LHCN-M2 (cell line): ENCODE data around the gene ANK3. TPM values are rescaled to one million over a fixed set of nuclear protein-coding genes. Genes with fewer than 3 reads are reported as not detected.

Experiments used
- DNase-seq: peaks from one replicate; pipeline ENCODE4 v3.0.0-alpha.2; 2012; ENCODE audit warnings: low read depth
- total RNA-seq: library from RNA; depleted of rRNA; stranded (reverse); fragments of >200 nt; gene quantifications from 2 replicates; pipeline ENCODE4 v1.2.3, GENCODE V29; 2014

ANK3 gene
- total RNA-seq, 1 experiment from 2014 or later, result 4.5 TPM

DNA sequence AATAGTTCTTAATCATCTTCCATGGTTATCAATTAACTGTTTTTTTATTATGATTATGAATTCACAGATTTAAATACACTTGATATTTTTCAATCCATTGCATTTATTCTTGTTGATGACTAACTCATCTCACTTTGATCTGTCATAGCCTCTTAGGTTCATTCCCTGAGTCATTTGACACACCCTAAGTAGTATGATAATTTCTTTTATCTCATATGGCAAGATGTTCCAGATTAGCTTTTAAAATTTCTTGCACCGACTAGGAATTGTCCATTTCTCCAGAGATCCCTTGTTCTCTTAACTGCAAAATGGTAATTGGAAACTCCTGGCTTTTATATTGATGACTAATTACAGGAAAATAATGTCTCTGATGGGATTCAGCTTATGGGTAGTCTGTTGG lies 395.7 kb downstream of the ANK3 start:
- peak; percentile 7 for DNase-seq

GRCh38 chr10:59991661-59992060 lies 398.0 kb downstream of the ANK3 start:
- peak; percentile 55 for DNase-seq

DNA sequence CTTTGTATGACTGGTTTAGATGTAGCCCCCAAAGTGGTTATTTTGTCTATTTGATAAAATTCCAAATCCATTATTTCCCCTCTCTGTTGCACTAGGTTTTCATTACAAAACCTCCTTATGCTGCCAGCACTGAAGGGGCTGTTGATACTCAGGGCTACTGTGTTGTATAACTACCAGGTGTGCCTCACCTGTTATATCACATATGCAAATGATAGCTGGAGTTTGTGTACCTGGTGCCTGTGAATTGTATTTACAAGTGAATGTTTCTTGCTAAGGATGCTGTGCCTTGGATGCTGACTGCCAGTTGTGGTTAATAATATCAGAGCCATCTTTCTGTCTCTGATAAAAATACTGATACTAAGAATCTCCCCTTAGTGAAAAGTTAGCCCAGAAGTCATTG lies 398.6 kb downstream of the ANK3 start:
- DNase-seq, result no peak

- DNase-seq, result no peak
These were observed 404.0 kb downstream of the ANK3 start for GRCh38 chr10:59985639-59986038.

DNA sequence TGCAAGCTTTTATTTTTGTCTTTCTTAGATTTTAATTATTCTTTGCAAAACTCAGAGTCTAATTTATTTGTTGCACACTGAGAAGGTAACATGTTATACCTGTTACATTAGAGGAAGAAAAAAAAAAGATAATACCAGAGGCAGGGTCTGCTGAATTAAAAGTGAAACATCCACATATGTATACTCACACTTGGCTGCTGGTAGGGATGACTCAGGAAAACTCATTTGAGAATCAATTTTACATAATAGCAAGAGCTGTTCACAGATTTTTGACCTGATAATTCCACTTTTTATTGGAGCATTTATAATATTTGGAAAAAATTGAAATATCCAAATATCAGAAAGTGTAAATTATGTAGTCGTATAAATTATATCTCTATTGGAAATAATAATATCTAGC lies 405.3 kb downstream of the ANK3 start:
- no peak for DNase-seq

GRCh38 chr10:59980356-59980755 lies 409.3 kb downstream of the ANK3 start:
- no peak for DNase-seq

- no peak for DNase-seq
These were observed 412.2 kb downstream of the ANK3 start for GRCh38 chr10:59977486-59977885.

DNA sequence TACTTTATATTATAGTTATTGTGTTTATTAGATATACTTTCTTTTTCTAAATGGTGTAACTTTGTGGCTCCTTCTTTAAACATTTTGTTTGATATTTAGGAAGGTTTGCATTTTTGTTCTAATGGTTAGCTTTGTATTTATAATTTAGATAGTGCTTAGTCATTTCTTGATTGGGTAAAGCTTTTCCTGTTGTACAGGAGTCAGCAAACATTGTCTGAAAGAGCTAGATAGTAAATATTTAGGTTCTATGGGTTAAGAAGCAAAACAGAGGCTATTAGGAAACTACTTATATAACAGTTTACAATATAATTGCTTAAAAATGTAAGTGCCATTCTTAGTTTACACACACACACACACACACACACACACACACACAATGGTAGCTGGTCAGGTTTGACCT lies 412.8 kb downstream of the ANK3 start:
- no peak for DNase-seq
